ENCODE measurements around the gene CC2D2A. TPM values are rescaled to one million over a fixed set of nuclear protein-coding genes. Genes with fewer than 3 reads are reported as not detected.

CC2D2A gene
- total RNA-seq, 2 donors from 2014 or later = 13.5 to 38.1 TPM

- no peaks in the 10 kb centered on the region for H3K27me3 ChIP-seq (replicated peaks; ENCODE audit: insufficient read depth)
- H3K4me3 ChIP-seq = no peak overlapping the region
- H3K4me1 ChIP-seq (replicated peaks) = no peaks in the 10 kb centered on the region
- H3K9me3 ChIP-seq = no peaks in the 10 kb centered on the region
- 86% methylated on average over 2 of the region's 2 CpGs for WGBS
- intact Hi-C loops (cut with DNase I) = no loop called here
- no peak for TF ChIP-seq POLR2AphosphoS5 (IDR thresholded peaks at IDR 0.05)
- TF ChIP-seq POLR2A (IDR thresholded peaks at IDR 0.05) = no peak
- no peak for TF ChIP-seq CTCF (IDR thresholded peaks at IDR 0.05)
- no peaks in the 10 kb centered on the region for H3K36me3 ChIP-seq
- no peak overlapping the region for H3K27ac ChIP-seq
- DNase-seq (ENCODE audit: low spot score) = no peak
Observed at GRCh38 chr4:15438939-15439524, 30.6 kb upstream of the CC2D2A start.

GRCh38 chr4:15443371-15444160 lies 26.1 kb upstream of the CC2D2A start:
- DNase-seq (ENCODE audit: low spot score) = no peak
- Histone ChIP-seq H3K9me3 (no peaks in the 10 kb centered on the region), H3K36me3 (no peaks in the 10 kb centered on the region), H3K27ac (no peak overlapping the region), H3K27me3 (replicated peaks; ENCODE audit: insufficient read depth) (no peaks in the 10 kb centered on the region), H3K4me3 (no peak overlapping the region), H3K4me1 (replicated peaks) (no peaks in the 10 kb centered on the region)
- intact Hi-C loops (cut with DNase I) = no loop called here
- TF ChIP-seq POLR2AphosphoS5 (IDR thresholded peaks at IDR 0.05) (no peak), POLR2A (IDR thresholded peaks at IDR 0.05) (no peak), CTCF (IDR thresholded peaks at IDR 0.05) (no peak)
- 65% methylated on average over 2 of the region's 2 CpGs for WGBS

GRCh38 chr4:15444276-15444675 lies 25.4 kb upstream of the CC2D2A start:
- Histone ChIP-seq H3K36me3 (no peaks in the 10 kb centered on the region), H3K27ac (no peak overlapping the region), H3K27me3 (replicated peaks; ENCODE audit: insufficient read depth) (no peaks in the 10 kb centered on the region), H3K4me1 (replicated peaks) (no peaks in the 10 kb centered on the region), H3K9me3 (no peaks in the 10 kb centered on the region), H3K4me3 (no peak overlapping the region)
- TF ChIP-seq POLR2AphosphoS5 (IDR thresholded peaks at IDR 0.05) (no peak), POLR2A (IDR thresholded peaks at IDR 0.05) (no peak), CTCF (IDR thresholded peaks at IDR 0.05) (no peak)
- intact Hi-C loops (cut with DNase I) = no loop called here
- 98% methylated on average over 7 of the region's 7 CpGs for WGBS
- DNase-seq (ENCODE audit: low spot score) = no peak

- Histone ChIP-seq H3K4me1 (replicated peaks) (no peaks in the 10 kb centered on the region), H3K27ac (no peak overlapping the region), H3K4me3 (no peak overlapping the region), H3K27me3 (replicated peaks; ENCODE audit: insufficient read depth) (no peaks in the 10 kb centered on the region), H3K9me3 (no peaks in the 10 kb centered on the region), H3K36me3 (no peaks in the 10 kb centered on the region)
- TF ChIP-seq POLR2AphosphoS5 (IDR thresholded peaks at IDR 0.05) (no peak), POLR2A (IDR thresholded peaks at IDR 0.05) (no peak)
- whole genome bisulfite sequencing = 18% methylated on average over 4 of the region's 4 CpGs
- DNase-seq (ENCODE audit: low spot score) = no peak
- intact Hi-C loops (cut with DNase I) = no loop called here
Observed at GRCh38 chr4:15444879-15445547, 24.7 kb upstream of the CC2D2A start.

GRCh38 chr4:15451181-15451865 lies 18.4 kb upstream of the CC2D2A start:
- intact Hi-C loops (cut with DNase I) = loop anchor here (10.0 kb wide), 1 partner anchor 447 kb away; the partner anchor contains the start of gene CPEB2

More at GRCh38 chr4:15451181-15451865, 18.4 kb upstream of the CC2D2A start:
- Histone ChIP-seq H3K4me3 (no peak overlapping the region), H3K27ac (no peak overlapping the region), H3K27me3 (replicated peaks; ENCODE audit: insufficient read depth) (no peaks in the 10 kb centered on the region), H3K36me3 (no peaks in the 10 kb centered on the region), H3K9me3 (no peaks in the 10 kb centered on the region), H3K4me1 (replicated peaks) (no peaks in the 10 kb centered on the region)
- no peak for TF ChIP-seq POLR2A (IDR thresholded peaks at IDR 0.05)
- TF ChIP-seq POLR2AphosphoS5 (IDR thresholded peaks at IDR 0.05) = no peak
- no peak for TF ChIP-seq CTCF (IDR thresholded peaks at IDR 0.05)
- no peak for DNase-seq (ENCODE audit: low spot score)
- WGBS = 16% methylated on average over 1 of the region's 1 CpG

Measured in prostate gland (tissue), 2 donors.